MM.1S (cell line): Measurements from ENCODE around the gene ZEB2.

Source experiments
- CTCF ChIP-seq: fragments of 300-600 bp; sonication (generic); IDR thresholded peaks from 2 replicates; pipeline ENCODE4 v1.5.1; 2016; ENCODE audit warnings: antibody characterized with exemption, low read length, mixed read lengths
- EZH2 ChIP-seq: fragments of 300-600 bp; sonication (generic); optimal IDR thresholded peaks from 2 replicates; pipeline ENCODE3; 2017; ENCODE audit warnings: low read depth, mild to moderate bottlenecking, antibody characterized with exemption, low read length, mixed read lengths
- EZH2phosphoT487 ChIP-seq: fragments of 300-600 bp; sonication (generic); IDR thresholded peaks from 2 replicates; pipeline ENCODE4 v1.6.1; 2018; ENCODE audit warnings: antibody characterized with exemption, low read length

GRCh38 chr2:144455987-144456386 lies 63.9 kb downstream of the ZEB2 start:
- no peak for TF ChIP-seq CTCF
- TF ChIP-seq EZH2phosphoT487, result no peak
- no peak for TF ChIP-seq EZH2
